ENCODE results near the gene REV3L. TPM values are rescaled to one million over a fixed set of nuclear protein-coding genes. Genes with fewer than 3 reads are reported as not detected.

Gene REV3L
- total RNA-seq, 1 experiment from 2014 or later: 12.8 TPM

GRCh38 chr6:111388681-111389080, 94.3 kb downstream of the REV3L start:
- DNase-seq (ENCODE audit: low read depth, low spot score) (no peak), ATAC-seq (no peak)
- intact Hi-C loops (cut with micrococcal nuclease): no loop called here
- no TSS peak for BruUV-seq (replicated peaks)
- H3K9ac ChIP-seq (ENCODE audit: low read length): no peak overlapping the region
- H3K79me2 ChIP-seq (ENCODE audit: insufficient read depth, low read length): no peaks in the 10 kb centered on the region
- no peaks in the 10 kb centered on the region for H4K20me1 ChIP-seq (ENCODE audit: insufficient read depth)
- no peaks in the 10 kb centered on the region for H3K9me3 ChIP-seq (ENCODE audit: control insufficient read depth in 1 of 2, insufficient read depth in 1 of 2, low read depth in 1 of 2, low read length in 2 of 2)
- H3K27ac ChIP-seq (ENCODE audit: low read depth, low read length): no peak overlapping the region
- no peaks in the 10 kb centered on the region for H3K4me1 ChIP-seq (ENCODE audit: control insufficient read depth in 1 of 2, insufficient read depth in 2 of 2, low read length in 2 of 2)
- H3K36me3 ChIP-seq (ENCODE audit: control insufficient read depth in 1 of 2, insufficient read depth in 2 of 2, low read length in 2 of 2): no peaks in the 10 kb centered on the region; a peak in 1 of 4 replicates
- no peak overlapping the region for H2AFZ ChIP-seq (ENCODE audit: low read depth, low read length, poor library complexity, severe bottlenecking)
- H3K4me3 ChIP-seq (replicated peaks in 1 of 2; ENCODE audit: low read depth in 1 of 2, low read length in 2 of 2): no peak overlapping the region
- TF ChIP-seq TCF7L2 (IDR thresholded peaks at IDR 0.05; ENCODE audit: borderline replicate concordance, extremely low read depth, insufficient read depth, insufficient read length) (no peak), SRF (IDR thresholded peaks at IDR 0.05; ENCODE audit: low read depth) (no peak), EZH2phosphoT487 (IDR thresholded peaks at IDR 0.05; ENCODE audit: borderline replicate concordance) (no peak), RAD21 (IDR thresholded peaks at IDR 0.05; ENCODE audit: low read depth) (no peak), POLR2A (IDR thresholded peaks at IDR 0.05; ENCODE audit: borderline replicate concordance, extremely low read depth, insufficient read depth, insufficient read length) (no peak), FOSL1 (IDR thresholded peaks at IDR 0.05; ENCODE audit: low read depth) (no peak)
- TF ChIP-seq, protein P1, sequence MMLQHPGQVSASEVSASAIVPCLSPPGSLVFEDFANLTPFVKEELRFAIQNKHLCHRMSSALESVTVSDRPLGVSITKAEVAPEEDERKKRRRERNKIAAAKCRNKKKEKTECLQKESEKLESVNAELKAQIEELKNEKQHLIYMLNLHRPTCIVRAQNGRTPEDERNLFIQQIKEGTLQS (IDR thresholded peaks at IDR 0.05): no peak
- TF ChIP-seq, protein P2, sequence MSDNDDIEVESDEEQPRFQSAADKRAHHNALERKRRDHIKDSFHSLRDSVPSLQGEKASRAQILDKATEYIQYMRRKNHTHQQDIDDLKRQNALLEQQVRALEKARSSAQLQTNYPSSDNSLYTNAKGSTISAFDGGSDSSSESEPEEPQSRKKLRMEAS (IDR thresholded peaks at IDR 0.05): no peak
- TF ChIP-seq, protein P3, sequence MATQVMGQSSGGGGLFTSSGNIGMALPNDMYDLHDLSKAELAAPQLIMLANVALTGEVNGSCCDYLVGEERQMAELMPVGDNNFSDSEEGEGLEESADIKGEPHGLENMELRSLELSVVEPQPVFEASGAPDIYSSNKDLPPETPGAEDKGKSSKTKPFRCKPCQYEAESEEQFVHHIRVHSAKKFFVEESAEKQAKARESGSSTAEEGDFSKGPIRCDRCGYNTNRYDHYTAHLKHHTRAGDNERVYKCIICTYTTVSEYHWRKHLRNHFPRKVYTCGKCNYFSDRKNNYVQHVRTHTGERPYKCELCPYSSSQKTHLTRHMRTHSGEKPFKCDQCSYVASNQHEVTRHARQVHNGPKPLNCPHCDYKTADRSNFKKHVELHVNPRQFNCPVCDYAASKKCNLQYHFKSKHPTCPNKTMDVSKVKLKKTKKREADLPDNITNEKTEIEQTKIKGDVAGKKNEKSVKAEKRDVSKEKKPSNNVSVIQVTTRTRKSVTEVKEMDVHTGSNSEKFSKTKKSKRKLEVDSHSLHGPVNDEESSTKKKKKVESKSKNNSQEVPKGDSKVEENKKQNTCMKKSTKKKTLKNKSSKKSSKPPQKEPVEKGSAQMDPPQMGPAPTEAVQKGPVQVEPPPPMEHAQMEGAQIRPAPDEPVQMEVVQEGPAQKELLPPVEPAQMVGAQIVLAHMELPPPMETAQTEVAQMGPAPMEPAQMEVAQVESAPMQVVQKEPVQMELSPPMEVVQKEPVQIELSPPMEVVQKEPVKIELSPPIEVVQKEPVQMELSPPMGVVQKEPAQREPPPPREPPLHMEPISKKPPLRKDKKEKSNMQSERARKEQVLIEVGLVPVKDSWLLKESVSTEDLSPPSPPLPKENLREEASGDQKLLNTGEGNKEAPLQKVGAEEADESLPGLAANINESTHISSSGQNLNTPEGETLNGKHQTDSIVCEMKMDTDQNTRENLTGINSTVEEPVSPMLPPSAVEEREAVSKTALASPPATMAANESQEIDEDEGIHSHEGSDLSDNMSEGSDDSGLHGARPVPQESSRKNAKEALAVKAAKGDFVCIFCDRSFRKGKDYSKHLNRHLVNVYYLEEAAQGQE (IDR thresholded peaks at IDR 0.05; ENCODE audit: low read depth): no peak
- no peak overlapping the region for H3K4me2 ChIP-seq (ENCODE audit: low read length)
- POLR2A ChIA-PET: no interaction called here
- RAD21 ChIA-PET (ENCODE audit: low non-redundant PET in 1 of 2, low total read pairs in 2 of 2, uncharacterized antibody in 2 of 2, unreplicated experiment in 2 of 2): no interaction called here
- H3K9me2 ChIP-seq (ENCODE audit: insufficient read depth): no peaks in the 10 kb centered on the region
- CTCF ChIA-PET: no interaction called here
- no peaks in the 10 kb centered on the region for H3K27me3 ChIP-seq (ENCODE audit: insufficient read depth, low read length)
